Umbilical cord (tissue), 2 donors: ENCODE data around the gene ZNF563. TPM values are rescaled to one million over a fixed set of nuclear protein-coding genes. Genes with fewer than 3 reads are reported as not detected.

ENCODE experiments used
- DNase-seq: peaks from one replicate; pipeline ENCODE4 v3.0.0-alpha.2; 2015; ENCODE audit warnings: low spot score
- total RNA-seq: library from RNA; depleted of rRNA; stranded (reverse); fragments of >200 nt; gene quantifications from one replicate; pipeline ENCODE4 v1.2.3, GENCODE V29; 2014; ENCODE audit warnings: low replicate concordance; ENCODE audit not compliant: insufficient read depth

The ZNF563 gene
- total RNA-seq, 1 donor from 2014 or later, result 8.2 TPM

DNA sequence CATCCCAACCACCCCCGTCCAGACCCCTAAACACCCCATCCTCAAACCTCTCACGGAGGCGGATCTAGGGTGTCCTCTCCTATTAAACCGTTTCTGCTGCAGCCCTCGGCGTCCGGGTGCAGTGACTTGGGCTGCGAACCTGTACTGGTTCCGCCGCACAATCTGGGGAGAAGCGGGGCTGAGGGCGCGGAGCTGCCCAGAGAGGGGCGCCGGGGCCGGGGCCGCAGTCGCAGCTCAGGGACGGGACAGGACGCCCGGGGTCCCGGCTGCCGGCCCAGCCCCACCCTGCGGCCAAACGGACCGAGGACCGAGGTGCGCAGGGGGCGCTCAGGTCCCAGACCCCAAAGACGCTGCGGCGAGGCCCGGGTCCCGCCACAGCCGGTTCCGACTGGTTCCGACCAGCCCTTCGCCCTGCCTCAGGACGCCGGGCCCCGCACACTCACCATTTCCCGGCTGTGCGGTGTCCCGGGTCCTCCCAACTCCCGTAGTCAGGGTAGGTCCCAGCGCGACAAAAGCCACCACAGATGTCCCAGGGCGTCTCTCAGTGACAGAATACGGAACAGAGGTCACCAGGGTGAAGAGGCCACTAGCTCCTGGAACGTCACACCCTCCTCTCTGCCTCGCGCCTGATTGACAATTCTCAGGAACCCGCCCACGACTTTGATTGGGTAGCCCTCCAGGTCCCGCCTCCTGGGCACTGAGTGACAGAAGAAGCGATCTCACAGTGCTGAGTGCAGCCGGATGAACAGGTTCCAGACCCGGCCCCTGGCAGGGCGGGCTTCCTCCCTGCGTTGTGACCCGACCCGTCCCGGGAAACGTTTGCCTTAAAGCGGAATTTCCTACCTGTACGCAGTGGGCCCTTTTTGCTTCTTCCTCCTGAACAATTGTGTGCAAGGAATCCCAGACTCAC, 38.9 kb downstream of the ZNF563 start, which contains the start of gene ZNF44:
ZNF44 (minus strand) TSS at position 635 of the 910 bp plus-strand sequence; CDS start at position 446, 189 bp downstream.
- DNase-seq, result peak; percentile 99

DNA sequence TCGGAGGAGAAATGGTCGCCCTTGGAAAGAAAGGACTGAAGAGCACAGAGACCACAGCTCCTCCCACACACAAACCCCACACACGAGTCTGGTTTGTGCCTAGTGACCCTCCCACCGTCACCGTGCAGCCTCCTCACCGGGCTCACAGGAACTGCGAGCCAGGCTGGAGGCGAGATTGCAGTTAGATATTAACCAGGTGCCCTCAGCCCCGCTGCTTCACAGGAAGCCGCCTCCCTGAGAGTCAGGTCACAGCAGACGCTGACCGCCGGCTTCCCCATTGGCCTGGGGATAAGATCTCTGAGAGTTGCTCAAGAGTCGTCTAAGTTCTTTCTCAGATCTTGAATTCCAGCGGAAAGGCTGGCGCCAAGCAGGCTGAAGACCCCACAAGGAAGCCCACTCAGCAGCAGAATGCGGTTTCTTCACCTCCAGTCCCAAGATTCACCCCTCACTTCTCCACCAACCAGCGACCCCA, 39.6 kb downstream of the ZNF563 start:
- peak; percentile 79 for DNase-seq

DNA sequence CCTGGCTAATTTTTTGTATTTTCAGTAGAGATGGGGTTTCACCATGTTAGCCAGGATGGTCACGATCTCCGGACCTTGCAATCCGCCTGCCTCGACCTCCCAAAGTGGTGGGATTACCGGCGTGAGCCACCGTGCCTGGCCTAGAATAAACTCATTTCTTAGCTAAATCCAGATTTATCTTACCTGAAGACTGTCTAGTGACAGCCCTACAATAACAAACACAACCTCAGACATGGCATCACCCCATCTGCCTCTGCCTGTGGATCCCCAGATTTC, 43.7 kb downstream of the ZNF563 start:
- no peak for DNase-seq

DNA sequence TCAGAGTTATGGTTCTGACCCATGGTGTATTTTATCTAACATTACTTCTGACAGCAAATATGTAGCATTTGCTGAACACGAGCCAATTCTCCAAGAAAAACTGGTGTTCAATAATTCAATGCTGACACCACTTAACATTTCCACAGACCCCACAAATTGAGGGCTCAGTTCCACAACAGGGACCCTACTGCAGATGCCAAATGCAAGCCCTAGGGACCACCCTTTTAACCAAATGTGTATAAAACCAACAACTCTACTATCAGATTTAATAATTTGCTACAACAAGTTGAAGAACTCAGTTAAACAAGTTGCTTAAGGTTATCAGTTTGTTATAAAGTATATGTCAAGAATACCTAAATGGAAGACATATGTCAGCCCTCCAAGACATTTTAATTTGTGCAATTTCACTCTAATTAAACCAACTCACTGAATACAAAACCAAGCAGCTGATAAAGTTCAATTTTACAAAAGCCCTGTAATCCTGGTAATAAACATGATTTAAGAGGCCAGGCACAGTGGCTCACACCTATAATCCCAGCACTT, 45.4 kb downstream of the ZNF563 start:
- no peak for DNase-seq

- DNase-seq, result no peak
Observed at GRCh38 chr19:12284631-12285030, 48.8 kb downstream of the ZNF563 start.

GRCh38 chr19:12284226-12284625, 49.2 kb downstream of the ZNF563 start:
- no peak for DNase-seq

DNA sequence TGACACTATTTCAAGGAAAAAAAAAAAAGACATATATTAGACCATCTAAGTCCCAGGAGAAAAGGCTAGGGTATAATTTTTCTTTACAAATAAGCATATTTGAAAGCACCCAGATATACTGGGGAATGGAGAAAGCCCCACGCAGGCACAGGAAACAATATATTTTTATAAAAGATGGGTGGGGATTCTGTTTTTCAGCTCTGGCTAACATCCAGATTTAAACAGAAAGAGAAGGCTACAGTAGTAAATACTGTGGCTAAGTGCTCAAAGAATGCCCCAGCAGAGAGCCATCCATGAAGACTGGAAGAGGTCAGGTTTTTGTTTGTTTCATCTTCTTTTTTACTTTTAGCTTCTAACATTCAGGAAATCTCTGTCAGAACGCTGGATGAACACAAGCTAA, 54.7 kb downstream of the ZNF563 start:
- no peak for DNase-seq

GRCh38 chr19:12272980-12273901, 60.2 kb downstream of the ZNF563 start:
- DNase-seq, result no peak

DNA sequence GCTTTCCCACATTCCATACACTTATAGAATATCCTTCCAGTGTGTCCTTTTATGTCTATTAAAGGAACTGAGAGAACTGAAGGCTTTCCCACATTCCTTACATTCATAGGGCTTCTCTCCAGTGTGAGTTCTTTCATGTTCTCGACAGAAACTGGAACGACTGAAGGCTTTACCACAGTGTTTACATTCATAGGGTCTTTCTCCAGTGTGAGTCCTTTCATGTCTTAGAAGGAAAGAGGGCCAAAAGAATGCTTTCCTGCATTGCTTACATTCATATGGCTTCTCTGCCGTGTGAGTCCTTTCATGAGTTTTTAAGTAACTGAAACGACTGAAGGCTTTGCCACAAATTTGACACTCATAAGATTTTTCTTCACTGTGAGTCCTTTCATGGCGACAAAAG, 61.0 kb downstream of the ZNF563 start:
- DNase-seq, result no peak

GRCh38 chr19:12270854-12271253, 62.6 kb downstream of the ZNF563 start:
- no peak for DNase-seq

Other genes with a start within 250 kb of the ZNF563 start
- gene ZNF20, start 193.3 kb downstream of the ZNF563 start, total RNA-seq, result 40.2 TPM
- 16.1 TPM for gene ZNF625, start 176.9 kb downstream of the ZNF563 start, total RNA-seq
- gene ZNF136, start 170.5 kb downstream of the ZNF563 start, total RNA-seq, result 16.1 TPM
- gene ZNF44, start 38.8 kb downstream of the ZNF563 start, total RNA-seq, result 11.1 TPM
- gene ZNF442, start 32.0 kb upstream of the ZNF563 start, total RNA-seq, result 10.6 TPM
- 10.4 TPM for gene ZNF799, start 67.6 kb upstream of the ZNF563 start, total RNA-seq
- 9.1 TPM for gene ZNF443, start 107.4 kb upstream of the ZNF563 start, total RNA-seq
- 7.9 TPM for gene ZNF709, start 151.2 kb upstream of the ZNF563 start, total RNA-seq
- 26.5 TPM for gene ZNF564, start 217.8 kb upstream of the ZNF563 start, total RNA-seq